Activated CD4-positive, CD25-positive, alpha-beta regulatory T cell treated with anti-CD3 and anti-CD28 coated beads, Interleukin-2, amount 50 U/mL, for 16 hours (primary cell): ENCODE results near the gene RAD51B.

ENCODE experiments used
- DNase-seq: peaks from one replicate; pipeline ENCODE4 v3.0.0-alpha.2; 2020; ENCODE audit warnings: low read depth, low spot score

RAD51B gene

DNA sequence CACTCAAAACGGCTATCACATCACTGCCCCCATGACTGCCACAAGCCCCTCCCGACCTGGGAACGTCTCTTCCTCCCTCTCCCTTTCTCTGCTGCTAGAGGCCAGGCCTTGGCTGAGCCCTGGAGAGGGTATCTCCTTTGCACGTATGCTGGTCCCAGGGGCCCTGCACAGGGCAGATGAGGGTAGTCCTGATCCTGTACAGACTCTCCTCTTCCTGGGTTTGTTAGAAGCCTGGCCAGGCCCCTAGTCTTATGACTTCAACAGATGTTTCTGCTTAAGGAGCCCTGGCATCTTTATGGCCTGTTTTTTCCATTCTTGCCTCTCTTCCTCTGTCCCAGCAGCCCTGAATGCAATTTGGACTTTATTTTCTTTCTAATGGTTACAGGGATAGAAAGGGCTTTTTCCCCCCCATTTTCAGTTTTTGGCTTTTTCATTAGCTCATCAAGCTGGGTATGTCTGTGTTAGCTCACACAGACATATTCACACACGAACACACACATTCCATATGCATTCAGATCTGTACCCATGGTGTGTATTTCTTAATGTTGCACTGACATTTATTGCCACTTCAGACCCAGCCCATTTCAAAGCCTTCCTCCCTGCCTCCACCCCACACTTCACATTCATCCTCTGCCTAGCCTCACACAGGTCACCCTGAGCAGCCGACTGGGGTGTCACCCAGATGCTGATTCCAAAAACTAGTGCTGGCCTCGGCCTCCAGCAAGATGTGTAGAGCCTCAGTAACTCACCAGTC is 770.0 kb downstream of the RAD51B start:
- no peak for DNase-seq

DNA sequence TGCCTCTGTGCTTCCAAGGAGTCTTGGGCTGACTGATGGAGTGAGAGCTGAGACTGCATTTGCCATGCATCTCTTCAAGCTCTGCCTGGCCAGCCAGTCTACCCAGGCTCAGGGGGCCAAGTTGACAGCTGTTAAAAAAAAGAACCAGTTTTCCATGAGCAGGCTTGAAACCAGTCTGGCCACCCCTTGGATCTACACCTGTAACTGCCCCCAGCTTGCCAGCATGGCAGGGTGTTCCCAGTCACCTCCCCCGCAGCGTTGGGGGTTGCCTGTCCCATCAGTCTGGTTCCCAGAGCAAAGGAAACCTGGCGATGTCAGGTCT is 770.6 kb downstream of the RAD51B start:
- no peak for DNase-seq

DNA sequence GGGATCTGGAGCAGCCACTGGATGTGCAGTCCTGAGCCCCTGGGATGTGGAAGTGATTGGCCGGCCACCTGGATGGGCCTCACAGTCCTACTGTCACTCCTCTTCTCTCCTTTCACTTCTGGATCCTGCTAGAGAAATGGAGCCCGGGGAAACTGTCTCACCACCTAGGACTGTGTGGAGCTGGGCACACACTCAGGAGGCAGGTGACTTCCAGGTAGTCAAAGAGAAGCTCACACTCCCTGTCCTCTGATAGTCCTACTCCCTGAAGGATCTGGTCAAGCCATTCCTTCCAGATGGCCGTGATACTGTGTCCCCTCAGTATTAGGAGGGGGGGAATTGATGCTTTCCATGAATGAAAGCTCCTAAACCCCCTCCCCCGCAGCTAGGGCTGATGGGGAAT is 772.2 kb downstream of the RAD51B start:
- no peak for DNase-seq

DNA sequence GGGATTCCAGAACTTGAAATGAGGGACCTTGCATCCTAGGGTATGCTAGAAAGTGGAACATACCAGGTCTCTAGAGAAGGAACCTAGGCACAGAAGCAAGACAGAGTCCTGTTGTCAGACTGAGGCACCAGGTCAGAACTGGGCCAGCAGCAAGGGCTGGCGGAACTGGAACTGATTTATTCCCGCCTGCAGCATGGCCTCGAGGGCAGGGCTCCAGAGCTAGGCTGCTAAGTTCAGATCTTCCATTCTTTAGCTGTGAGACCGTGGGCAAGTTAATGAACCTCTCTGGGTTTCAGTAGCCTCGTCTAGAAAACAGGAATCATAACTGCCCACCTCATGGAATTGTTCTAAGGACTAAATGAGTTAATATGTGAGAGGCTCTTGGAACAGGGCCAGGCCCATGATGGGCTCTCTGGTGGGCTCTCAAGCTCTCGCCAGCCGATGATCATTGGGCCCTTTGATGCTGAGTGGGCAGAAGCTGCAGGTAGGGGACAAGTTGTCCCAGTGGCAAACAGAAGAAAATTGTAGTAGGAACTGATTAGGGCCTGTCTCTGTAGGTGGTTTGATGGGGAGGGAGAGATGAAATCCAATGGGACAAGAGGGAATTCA is 773.5 kb downstream of the RAD51B start:
- no peak for DNase-seq

DNA sequence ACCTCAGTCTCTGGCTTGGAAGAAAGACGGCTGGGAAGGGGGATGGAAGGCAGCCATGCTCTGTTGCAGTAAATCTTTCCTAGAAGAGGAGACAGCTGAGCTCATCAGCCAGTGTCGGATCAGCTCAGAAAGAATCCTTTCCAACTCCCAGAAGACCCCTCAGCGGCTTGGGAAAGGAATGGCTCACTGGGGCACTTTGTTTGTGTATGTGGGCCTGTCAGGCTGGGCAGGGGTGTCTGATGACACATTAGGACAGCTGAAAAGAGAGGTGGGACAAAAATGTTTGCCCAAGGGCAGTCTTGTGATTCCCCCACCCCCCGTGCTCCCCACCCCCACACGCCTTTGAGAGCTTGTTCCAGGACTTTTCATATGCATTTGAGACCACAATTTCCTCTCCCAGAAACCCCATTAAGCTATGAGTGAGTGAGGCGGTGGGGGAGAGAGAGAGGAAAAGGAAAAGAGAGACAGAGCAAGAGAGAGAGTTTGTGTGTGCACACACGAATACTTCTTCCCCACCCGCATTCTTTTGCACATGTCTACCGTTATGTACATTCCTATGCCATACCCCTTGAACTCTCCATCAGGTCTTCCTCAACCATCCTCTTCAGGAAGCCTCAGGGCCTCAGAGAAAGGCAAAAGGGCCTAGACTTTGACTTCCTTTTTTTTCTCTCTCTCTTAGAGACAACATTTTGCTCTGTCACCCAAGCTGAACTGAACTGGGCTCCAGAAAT is 774.4 kb downstream of the RAD51B start:
- no peak for DNase-seq

DNA sequence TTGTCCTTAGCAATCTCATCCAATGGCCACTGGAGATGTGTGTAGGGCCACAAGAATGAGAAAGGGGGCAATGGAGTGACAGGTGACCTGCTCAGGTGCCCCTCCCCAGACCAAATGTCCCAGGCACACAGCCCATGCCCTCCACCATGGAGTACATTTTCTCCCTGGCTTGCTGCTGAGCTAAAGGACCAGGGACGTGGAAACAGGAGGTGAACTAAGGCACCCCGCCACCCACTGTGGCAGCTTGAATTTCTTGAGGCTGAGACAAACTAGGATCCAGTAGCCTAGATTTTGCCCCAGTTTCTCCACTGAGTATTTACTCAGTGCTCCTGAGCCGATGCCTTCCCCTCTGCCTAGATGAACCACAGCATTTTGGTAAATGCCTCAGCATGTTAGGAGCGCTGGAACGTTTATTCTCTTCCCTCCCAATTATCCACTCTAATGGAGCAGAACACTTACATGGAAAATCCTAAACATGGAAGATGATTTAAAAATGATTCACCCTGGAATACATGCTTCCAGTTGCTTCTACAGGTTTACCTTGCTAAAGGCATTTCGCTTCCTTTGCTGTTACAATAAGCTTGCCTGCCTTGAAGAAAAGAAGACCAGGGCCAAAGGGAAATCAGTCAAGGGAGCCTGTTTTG is 775.3 kb downstream of the RAD51B start:
- no peak for DNase-seq

DNA sequence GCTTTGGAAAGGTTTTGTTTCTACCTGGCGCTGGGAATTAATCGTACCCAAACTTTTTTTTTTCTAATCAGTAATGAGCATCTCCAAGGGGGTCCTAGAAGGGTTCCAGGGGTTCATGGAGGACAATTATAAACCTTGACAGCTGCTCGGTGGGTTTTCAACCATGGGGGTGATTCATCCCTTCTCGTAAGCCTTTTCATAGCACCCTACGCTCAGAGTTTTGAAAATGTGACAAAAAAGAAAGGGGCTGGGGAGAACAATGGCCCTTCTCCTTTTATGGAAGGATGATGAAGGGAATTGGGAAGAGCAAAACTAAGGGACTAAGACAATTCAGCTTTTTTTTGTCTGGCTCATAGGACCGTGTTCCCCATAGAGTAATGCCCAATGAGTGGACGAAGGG is 776.6 kb downstream of the RAD51B start:
- DNase-seq: no peak

DNA sequence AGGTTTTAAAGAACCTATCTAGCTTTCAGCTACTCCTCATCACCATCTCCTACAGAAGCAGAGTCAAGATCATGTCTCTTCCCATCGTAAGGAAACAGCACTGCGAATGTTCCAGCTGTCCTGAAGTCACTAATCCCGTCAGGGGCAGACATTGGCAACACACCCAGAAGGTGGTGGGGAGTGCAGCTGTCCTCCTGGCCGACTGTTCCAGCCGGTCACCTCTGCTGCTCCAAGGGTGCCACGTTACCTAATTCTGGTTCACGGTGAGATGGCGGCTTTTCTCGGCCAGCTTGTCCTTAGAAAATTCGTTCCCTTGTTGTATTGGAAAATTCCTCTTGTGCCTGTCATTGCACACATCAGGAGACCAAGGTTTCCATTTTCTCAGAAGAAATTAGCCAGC is 777.1 kb downstream of the RAD51B start:
- DNase-seq: no peak

DNA sequence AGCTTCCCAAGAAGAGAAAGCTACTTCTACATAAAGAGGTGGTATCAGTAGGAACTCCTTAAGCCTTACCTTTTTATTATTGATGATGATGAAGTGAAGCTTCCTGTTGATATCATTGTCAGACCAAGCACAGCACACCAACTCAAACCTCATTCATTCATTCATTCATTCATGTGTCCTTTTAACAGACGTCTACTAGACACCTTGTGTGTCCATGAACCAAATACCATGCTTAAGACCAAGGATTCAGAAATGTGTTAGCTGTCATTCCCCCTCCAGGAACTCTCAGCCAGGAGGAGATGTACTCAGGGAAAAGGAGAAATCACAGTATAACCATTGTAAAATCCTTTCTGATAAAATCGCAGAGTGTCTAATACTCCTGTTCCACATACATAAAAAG is 778.5 kb downstream of the RAD51B start:
- no peak for DNase-seq

DNA sequence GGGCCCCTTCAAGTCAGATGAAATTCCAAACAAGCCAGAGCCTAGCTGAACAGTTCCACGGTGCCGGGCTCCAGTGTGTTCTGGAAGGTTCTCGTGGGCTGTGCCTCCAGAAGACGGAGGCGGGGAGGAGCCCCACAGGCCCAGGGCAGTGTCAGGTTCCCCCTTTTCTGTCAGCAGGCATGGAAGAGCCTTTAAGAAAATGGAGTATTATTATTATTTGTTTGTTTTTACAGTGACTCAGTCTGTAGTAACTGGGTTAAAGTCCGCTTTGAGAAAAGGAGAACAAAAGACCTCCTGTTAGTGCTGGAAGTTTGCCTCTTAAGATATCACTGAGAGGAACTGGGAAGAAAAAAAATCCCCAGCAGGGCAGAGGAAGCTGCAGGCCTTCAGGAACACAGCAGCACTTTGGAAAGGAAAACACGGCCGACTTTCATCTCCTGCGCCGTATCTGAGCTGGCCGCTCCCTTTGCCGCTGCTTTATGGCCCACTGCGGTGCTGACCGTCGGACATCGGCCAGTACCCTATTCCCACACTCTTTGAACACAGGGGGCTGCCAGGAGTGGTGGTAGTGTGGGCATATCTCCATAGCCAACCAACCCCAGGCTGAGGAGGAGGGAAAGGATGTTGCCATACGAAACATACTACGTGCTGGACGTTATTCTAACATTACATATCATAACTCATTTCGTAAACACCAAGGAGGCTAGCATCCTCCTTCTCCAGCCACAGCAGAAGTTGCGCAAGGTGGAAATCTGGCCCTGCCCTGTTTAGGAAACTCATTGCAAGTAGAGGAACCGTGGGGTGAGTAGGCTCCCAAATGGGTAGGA is 779.3 kb downstream of the RAD51B start:
- no peak for DNase-seq

DNA sequence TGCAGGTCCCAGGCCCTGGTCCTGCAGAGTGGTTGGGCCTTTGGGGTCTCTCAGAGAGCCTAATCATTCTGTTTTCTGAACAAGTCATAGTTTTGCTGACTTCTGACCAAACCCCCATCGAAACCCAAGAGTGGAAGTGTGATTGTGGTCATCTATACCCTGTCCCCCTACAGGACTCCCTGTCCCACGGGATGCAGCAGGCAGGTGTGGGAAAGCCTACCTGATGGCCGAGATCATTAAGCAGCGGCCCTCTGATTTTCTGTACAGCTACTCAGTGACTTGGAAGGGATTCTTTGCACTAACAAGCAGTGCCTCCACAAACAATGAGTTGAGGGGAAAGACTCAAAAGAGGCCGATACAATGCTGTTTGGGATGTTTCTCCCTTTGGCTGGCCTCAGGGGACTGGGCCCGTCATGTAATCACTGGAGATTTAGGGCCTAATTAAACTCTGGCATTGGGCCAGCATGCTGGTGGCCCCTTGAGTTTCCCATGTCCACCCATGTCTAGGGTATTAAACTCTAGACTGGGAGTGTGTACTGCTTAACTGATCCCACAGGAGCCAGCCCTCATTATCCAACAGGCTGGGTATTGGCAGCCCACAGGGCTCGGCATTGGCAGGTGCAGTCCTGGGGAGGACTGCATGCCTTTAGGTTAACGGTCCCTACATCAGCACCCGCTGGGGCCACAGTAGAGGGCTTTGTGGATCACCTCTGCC is 780.5 kb downstream of the RAD51B start:
- no peak for DNase-seq

DNA sequence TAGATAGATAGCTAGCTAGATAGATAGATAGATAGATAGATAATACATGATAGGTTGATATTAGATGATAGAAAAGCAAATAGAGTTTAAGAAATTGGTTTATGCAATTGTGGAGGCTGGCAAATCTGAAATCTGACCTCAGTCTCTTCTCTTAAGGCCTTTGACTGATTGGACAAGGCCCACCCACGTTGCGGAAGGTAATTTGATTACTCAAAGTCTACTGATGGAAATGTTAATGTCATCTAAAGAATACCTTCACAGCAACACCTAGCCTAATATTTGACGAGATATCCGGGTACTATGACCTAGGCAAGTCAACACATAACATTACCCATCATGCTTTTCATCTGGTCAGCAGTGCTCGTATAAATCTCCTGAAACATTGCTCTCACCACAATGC is 782.9 kb downstream of the RAD51B start:
- DNase-seq: no peak

DNA sequence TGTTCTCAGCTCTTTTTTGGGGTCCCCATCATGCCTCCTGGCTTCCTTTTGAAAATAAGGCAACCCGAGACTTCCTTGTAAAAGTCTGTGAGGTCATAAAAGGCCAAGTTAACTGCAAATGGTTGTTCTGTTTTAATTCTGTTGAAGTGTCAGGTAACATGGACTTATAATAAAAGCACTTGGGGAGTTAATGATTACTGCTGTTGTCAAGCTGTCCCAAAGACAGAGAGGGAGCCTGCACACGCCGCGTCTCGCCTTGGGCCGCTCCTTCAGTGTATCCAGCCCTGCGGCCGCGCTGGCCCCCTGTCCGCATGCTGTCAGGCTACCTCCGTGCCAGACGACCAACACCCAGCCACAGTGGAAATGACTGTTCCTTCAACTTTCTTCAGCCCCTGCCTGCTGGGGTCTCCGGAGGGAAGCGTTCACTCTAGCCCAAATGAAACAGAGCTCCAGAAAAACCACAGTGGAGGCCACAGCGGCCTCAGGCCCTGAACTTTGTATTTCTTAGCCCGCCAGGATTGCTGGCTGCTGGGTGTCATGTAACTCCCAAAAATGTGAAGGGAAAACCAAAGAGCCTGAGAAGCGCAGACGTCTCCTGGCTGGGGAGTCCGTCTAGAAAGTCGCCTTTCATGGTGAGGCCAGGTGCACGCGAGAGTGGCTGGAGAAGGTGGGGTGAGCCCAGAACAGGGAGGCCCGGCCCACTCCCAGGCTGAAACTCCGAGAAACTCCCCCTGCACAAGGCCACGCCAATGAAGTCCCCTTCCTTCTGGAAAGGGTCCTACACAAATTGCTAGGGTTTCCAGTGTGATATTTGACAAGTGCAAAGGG is 784.2 kb downstream of the RAD51B start:
- DNase-seq: no peak

DNA sequence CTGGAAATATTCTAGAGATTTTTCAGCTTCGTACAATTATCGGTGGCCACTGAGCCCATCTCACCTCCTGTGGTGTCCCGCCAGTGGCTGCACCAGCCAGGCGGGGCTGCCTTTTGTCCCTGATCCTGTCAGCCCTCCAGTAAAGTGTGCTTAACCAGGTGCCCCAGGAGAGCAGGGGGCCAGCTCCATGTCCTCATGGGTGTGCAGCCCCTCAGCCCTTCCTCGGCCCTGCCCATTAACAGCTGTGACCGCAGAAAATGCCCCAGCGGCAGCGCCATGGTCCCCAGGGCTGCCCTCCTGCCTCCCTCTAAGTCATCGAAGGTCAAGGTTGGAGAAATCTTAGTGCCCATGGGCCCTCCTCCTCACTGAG is 784.8 kb downstream of the RAD51B start:
- no peak for DNase-seq

DNA sequence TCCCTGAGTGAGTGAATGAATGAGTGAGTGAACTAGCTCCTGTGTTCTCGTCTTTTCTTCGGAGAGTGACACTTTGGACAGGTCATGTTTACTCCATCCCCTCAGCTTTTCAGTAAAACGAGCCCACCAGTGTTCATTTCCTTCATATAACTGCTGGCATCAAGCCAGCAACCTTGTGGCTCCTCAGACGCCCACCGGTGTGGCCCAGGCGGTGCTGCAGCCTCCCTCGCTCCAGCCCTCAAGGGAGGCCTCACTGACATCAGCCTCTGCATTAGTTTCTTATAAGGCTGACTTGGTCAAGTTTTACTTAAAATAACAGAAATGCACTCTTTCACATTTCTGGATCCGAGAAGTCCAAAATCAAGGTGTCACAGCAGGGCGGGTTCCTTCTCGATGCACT is 785.2 kb downstream of the RAD51B start:
- DNase-seq: no peak

DNA sequence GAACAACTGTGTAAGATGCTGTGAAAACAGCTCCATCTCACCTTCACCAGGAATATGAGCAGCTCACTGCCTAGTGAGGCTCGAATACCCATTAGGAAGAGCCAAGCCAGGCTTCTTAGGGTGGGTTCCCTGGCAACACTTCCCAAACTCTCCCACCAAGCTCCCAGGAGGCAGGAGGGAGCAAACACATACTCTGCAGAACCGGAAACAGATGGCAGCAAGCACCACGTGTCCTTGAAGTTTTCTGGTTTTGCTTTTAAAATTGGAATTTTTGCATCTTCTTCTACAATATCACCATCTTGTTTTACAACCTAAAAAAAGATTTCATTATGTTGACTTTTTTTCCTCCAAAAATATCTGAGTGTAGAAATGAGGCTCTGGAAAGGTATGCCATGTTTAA is 786.6 kb downstream of the RAD51B start:
- DNase-seq: no peak

DNA sequence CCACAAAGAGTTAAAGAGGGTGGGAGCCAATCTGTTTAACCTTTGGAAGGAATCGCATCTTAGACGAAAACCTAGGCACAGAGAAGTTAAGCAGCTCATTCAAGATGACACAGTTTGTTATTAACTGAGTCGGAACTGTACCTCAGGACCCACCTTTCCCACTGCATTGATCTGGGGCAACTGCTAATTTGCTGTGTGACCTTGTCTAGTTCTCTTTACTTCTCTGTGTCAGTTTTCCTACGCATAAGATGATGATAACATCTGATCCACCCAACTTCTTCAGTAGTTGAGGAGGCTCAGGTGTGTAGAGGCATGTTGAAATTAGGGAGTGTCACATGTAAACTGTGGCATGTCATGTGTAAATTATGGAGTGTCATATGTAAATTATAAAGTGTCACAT is 787.1 kb downstream of the RAD51B start:
- DNase-seq: no peak

DNA sequence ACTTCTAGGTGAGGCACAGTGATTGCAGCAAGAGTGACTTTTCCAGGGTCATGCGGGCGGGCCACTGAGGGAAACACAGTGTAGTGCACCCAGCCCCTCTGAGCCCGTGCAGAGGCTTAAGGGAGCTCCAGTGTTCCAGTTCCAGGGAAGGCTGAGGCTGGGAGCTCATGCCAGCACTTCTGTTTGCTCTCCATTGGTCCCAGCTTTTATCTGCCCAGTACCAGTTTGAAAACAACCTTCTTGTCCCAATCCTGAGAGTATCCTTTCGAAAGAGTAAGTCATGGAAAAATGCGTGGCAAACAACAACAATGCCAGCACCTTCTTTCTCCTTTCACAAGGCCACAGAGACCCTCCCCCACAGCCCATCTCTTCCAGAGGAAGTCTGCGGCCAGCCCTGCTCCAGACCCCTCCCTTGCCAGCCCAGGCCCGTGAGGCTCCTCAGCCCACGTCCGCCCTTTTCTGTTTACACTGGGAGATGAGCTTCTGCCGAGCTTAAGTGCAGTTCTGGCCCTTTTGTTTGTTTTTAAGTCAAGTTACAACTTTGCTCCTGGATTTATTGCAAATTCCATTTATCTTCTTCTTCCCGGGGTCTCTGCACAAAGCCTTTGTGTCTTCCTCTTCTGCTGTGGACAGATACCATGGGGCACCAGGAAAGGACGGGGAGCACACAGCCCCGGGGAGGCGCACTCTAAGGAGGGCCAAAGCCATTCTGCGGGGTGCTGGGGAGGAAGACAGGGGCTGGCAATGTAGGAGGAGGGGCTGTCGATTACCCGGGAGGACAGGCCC is 787.7 kb downstream of the RAD51B start:
- no peak for DNase-seq

DNA sequence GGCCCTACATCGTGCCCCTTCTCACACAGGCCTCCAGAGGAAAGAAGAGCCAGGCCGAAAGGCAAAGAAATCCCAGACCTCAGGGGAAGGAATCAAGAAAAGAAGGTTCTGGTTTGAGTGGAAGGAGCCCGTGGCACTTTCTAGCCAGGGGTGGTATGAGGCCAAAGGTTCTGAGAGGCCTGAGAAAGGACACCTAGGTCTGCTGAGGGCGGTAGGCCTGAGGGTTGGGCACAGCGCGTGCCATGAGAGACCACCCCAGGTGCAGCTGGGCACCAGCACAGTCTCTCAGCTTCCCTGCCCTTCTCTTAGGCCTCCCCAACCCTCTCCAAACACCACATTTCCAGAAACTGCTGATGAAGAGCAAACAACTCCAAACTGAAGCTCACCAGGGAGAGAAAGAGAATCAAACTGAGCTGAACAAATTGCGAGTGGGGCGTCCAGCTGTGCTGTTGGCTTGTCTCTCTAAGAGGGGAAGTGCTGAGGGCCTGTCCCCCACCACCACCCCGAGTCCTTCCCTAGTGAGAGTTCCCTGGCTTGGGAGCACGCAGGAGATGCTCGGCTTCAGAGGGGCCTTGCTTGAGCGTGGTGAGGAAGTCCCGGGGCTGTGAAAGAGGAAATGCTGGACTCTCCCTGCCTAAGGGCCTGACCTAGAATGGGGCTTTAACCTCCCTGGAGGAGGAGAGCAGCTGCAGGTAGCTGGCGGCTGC is 788.4 kb downstream of the RAD51B start:
- no peak for DNase-seq
